Measurements from ENCODE around the gene TMC4.
"Not testable (repeated sequence)": the region's sequence is repeated elsewhere in the genome, so short reads cannot be mapped to it uniquely, and the experiment has no call there.

Gene TMC4

GRCh38 chr19:54203151-54203611 is 30.2 kb upstream of the TMC4 start:
- no peak for DNase-seq

GRCh38 chr19:54201980-54202379 is 29.0 kb upstream of the TMC4 start:
- no peak for DNase-seq

DNA sequence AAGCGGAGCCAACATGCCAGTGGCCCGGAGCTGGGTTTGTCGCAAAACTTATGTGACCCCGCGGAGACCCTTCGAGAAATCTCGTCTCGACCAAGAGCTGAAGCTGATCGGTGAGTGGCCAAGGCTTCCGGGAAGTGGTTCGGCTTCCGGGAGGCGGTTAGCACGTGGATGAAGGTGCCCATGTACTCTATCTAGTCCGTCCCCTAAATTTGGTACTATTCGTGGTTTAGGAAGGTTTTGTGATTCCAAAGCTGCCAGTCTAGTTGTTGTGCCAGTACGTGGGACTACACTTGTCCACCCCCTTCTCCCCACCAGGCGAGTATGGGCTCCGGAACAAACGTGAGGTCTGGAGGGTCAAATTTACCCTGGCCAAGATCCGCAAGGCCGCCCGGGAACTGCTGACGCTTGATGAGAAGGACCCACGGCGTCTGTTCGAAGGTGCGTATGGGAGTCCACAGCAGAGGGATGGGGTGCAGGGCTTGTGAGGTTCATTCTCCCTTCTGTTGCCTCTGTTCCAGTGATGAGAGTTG is 28.3 kb upstream of the TMC4 start:
- DNase-seq, result no peak

- DNase-seq, result no peak
These were observed 26.4 kb upstream of the TMC4 start for GRCh38 chr19:54199401-54199800.

DNA sequence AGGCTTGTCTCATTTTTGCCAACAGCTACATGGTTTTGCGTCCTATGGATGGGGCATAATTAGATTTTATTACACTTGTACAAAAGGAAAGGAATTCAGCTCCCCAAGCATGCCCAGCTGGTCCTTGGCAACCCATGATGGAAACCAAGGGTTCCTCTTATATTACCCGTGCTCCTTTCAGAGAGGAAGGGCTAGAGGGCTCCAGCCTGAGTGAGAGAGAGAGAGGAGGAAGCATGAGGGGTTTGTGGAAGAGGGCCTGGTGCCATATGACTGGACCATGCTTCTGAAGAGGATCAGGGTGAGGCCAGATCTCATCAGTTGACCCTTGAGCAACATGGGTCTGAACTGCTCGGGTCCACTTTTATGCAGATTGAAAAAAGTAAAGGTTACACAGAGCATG is 24.2 kb upstream of the TMC4 start:
- peak in 1 of 2 donors; percentile 34 for DNase-seq

- DNase-seq, result peak in 1 of 2 donors; percentile 75
These were observed 23.6 kb upstream of the TMC4 start for GRCh38 chr19:54196536-54196935.

DNA sequence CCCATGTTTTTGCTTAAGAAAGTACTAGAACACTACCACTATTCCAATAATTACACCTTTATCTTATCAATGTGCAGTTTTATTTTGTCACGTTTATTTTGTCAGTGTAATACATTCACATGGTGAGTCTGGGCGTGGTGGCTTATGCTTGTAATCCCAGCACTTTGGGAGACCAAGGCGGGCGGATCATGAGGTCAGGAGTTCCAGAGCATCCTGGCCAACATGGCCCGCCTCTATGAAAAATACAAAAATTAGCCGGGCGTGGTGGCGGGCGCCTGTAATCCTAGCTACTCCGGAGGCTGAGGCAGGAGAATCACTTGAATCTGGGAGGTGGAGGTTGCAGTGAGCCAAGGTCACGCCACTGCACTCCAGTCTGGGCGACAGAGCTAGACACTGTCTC is 21.5 kb upstream of the TMC4 start:
- DNase-seq, result not testable (repeated sequence)

GRCh38 chr19:54193011-54193410 is 20.1 kb upstream of the TMC4 start:
- no peak for DNase-seq

DNA sequence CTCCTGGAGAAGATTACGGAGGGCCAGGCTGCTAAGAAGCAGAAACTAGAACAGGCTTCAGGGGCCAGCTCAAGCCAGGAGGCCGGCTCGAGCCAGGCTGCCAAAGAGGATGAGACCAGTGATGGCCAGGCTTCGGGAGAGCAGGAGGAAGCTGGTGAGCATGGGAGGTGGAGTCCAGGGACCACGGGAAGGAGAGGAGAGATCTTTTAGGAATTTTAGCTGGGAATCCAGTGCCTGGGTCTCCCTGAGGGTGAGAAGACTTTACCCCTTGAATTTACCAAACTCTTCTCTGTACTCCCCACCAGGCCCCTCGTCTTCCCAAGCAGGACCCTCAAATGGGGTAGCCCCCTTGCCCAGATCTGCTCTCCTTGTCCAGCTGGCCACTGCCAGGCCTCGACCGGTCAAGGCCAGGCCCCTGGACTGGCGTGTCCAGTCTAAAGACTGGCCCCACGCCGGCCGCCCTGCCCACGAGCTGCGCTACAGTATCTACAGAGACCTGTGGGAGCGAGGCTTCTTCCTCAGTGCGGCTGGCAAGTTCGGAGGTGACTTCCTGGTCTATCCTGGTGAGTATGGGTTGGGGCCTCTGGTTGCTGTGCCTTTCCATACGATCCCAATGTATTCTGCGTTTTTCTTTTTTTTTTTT is 19.0 kb upstream of the TMC4 start:
- no peak for DNase-seq

DNA sequence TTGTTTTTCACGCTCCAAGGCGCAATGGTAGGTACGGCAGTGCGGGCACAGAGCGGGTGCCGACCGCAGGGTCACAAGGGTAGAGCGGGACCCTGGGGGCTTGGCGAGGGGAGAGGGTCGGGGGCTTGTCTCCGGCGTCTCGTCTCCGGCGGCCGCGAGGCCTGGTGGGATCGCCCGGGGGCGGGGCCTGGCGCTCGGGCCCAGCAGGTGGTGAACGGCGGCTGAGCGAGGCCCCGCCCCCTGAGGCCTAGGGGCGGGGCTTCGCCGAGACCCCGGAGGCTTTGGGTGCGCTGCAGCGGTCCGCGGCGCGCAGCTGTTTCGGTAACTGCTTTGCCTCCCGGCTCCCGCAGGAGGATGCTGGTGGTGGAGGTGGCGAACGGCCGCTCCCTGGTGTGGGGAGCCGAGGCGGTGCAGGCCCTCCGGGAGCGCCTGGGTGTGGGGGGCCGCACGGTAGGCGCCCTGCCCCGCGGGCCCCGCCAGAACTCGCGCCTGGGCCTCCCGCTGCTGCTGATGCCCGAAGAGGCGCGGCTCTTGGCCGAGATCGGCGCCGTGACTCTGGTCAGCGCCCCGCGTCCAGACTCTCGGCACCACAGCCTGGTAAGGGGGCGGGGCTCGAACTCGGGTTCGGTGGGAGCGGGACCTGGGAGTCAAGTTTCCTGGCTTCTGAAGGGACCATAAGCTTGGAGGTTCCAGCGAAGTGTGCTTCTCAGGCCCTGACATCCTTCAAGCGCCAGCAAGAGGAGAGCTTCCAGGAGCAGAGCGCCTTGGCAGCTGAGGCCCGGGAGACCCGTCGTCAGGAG is 18.3 kb upstream of the TMC4 start, which contains the start of gene TSEN34:
TSEN34 (plus strand) TSS at position 298 of the 800 bp plus-strand sequence; CDS start at position 355, 57 bp downstream.
- DNase-seq, result peak; percentile 71 to 87

DNA sequence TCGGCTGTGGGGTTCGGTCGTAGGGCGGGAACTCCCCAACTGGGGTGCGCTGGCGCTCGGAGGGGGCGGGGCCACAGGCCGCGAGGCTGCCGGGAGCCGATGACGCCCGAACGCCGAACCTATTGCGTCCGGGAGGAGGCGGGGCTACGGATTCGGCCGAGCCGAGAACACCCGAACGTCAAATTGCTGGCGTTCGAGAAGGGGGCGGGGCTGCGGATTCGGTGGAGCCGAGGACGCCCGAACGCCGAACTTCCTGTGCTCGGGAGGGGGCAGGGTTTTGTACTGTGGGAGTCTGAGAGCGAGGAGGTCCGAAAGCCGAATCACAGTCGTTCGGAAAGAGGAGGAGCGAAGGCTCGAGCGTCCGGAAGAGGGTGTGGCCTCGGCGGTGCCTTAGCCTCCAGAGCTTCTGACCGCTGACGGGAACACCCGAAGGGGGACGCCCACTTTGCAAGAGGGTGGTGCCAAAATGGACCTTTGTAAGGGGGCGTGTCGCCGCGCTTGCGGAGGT is 17.6 kb upstream of the TMC4 start:
- peak; percentile 99 for DNase-seq

- peak; percentile 100 for DNase-seq
These were observed 17.0 kb upstream of the TMC4 start for GRCh38 chr19:54189735-54190502.

DNA sequence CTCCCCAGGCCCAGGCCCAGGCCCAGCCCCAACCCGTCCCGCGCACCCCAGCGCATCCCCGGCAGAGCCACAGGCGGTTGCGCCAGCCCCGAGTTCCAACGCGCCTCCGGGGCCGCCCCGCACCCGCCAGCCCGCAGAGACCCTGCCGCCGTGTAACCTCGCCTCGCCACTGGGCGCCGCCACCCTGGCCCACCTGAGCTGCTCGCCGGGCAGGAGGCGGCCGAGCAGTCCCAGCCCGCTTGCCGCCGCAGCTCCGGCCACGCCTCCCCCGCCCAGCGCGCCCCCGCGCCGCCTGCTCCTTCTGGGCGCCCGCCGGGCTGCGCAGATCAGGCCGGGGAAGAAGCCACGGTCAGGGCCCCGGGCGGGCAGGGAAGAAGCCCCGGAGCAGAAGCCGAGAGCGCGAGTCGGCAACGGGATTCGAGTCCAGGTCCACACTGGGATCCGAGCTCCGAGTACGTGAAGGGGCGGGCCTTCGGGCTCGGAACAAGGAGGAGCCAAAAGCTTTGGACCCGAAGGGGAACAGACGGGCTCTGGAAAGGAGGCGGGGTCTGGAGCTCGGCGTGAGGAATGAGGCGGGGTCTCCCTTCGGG is 16.3 kb upstream of the TMC4 start, which contains the start of gene MBOAT7:
MBOAT7 (minus strand) TSS at position 436 of the 590 bp plus-strand sequence. CDS start 1,072 bp downstream, outside the sequence.
- no peak for DNase-seq

GRCh38 chr19:54188215-54188871 is 15.4 kb upstream of the TMC4 start:
- DNase-seq, result peak in 1 of 2 donors; percentile 26

- DNase-seq, result no peak
These were observed 14.0 kb upstream of the TMC4 start for GRCh38 chr19:54186934-54187381.

DNA sequence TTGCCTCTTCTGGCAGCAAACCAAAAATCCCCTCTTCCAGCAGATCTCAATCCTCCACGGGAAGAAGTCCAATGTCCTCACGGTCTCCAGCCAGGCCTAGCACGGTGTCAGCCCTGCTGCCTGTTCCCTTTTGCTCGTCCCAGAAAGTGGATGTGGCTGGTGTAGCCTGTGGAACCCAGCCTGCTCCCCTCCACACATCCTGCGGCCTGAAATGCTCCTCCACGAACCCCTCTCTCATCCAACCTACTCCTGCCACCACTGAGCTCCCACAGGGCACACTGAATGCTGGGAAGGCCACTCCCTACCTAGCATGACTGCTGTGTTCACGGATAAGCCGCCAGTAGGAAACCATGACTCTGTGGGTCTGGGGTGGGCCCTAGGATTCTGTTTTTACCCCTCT is 13.4 kb upstream of the TMC4 start:
- DNase-seq, result no peak

- no peak for DNase-seq
These were observed 10.5 kb upstream of the TMC4 start for GRCh38 chr19:54183431-54183830.

DNA sequence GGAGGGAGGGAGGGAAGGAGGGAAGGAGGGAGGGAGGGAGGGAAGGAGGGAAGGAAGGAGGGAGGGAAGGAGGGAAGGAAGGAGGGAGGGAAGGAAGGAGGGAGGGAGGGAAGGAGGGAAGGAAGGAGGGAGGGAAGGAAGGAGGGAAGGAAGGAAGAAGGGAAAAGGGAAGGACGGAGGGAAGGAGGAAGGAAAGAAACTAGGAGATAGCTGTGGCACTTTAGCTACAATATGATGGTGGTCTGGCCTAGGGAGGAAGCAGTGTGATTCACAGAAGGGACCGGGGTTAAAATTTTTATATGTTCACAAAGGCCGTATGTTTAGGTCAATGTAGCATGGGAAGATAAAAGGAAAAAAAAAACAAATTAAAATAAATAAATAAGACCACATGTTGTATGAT is 8.9 kb upstream of the TMC4 start:
- not testable (repeated sequence) for DNase-seq

GRCh38 chr19:54180691-54181091 is 7.7 kb upstream of the TMC4 start:
- DNase-seq, result no peak

DNA sequence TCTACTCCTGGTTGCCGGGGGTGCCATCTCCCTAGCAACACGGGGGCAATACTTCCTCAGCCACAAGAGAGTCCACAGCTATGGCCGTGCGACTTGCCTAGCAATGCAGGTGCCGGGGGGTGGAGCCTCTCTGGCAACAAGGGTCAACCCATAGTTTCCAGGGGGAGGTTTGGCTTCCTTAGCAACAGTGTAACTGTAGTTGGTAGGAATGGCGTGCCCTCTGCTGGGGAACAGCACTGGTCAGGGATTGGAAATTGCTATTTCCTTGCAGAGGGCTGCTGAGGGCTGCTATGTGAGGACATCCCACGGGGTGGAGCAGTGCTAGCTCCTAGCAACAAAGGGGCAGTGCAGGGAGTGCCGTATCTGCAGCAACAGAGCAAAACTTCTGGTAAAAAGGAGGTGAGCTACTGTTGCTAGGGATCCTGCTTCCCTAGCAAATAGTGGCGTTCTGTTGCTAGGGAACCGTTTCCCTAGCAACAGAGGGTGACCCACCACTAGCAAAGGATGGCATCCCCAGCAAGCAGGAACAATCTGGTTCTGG is 7.0 kb upstream of the TMC4 start:
- no peak for DNase-seq

GRCh38 chr19:54179262-54179852 is 6.4 kb upstream of the TMC4 start:
- DNase-seq, result no peak
